K562 (cell line): Measurements from ENCODE around the gene PRR14. TPM values are rescaled to one million over a fixed set of nuclear protein-coding genes. Genes with fewer than 3 reads are reported as not detected.

Experiments used
- HCFC1 ChIP-seq: IDR thresholded peaks from 2 replicates; pipeline ENCODE4 v1.6.1; 2012; ENCODE audit warnings: low read depth, low read length, improper control_type of control experiment
- KDM1A ChIP-seq, 2 experiments: fragments of 450-650 bp; IDR thresholded peaks; 2 replicates each; pipeline ENCODE4 v1.6.1; 2016; ENCODE audit warnings: mild to moderate bottlenecking in 2 of 2
- L3MBTL2 ChIP-seq: fragments of 450-650 bp; IDR thresholded peaks from 2 replicates; pipeline ENCODE4 v1.6.1; 2016; ENCODE audit warnings: mild to moderate bottlenecking, moderate library complexity
- LCOR ChIP-seq: sonication (generic); formaldehyde crosslinking; IDR thresholded peaks from 2 replicates; pipeline ENCODE4 v1.8.0; 2022; ENCODE audit warnings: mild to moderate bottlenecking, missing genetic modification reagents
- NR3C1 ChIP-seq: sonication (generic); formaldehyde crosslinking; IDR thresholded peaks from 2 replicates; pipeline ENCODE4 v1.8.1; 2022; ENCODE audit warnings: missing genetic modification reagents
- polyA plus RNA-seq, 8 experiments: library from polyadenylated mRNA; depleted of rRNA in 4 of 8; stranded (reverse) in 5 of 8; unstranded in 3 of 8; fragments of >200 nt; fragmentation: Nextera tagmentation in 2 of 8; fragmentation: Illumina TruSeq in 1 of 8; extraction: Ambion mirVana in 2 of 8; extraction: Trizol in 1 of 8; gene quantifications; 2 replicates each; pipeline versions ENCODE4 v1.2.1 to v1.2.3, GENCODE V29; 2011 to 2014; ENCODE audit warnings: inconsistent platforms in 1 of 8, missing spikeins in 1 of 8
- total RNA-seq, 7 experiments: library from RNA; depleted of rRNA in 6 of 7; stranded (reverse); fragments of >200 nt in 6 of 7; fragmentation: Illumina TruSeq in 2 of 7; extraction: Trizol in 2 of 7; gene quantifications; 2 replicates each; pipeline versions ENCODE4 v1.2.1 to v1.2.3, GENCODE V29; 2011 to 2021; ENCODE audit warnings: low replicate concordance in 1 of 7
- TF ChIP-seq, protein P1 (sequence below): fragments of 200-800 bp; sonication (Bioruptor generic); IDR thresholded peaks from 2 replicates; pipeline ENCODE4 v1.6.1; 2016; ENCODE audit warnings: missing genetic modification characterization, missing compliant biosample characterization
- TF ChIP-seq, protein P2 (sequence below): sonication (generic); formaldehyde crosslinking; IDR thresholded peaks from 2 replicates; pipeline ENCODE4 v1.8.1; 2023; ENCODE audit warnings: mild to moderate bottlenecking, missing genetic modification reagents
- TF ChIP-seq, protein P3 (sequence below): fragments of 250-450 bp; sonication (Bioruptor Pico); IDR thresholded peaks from 2 replicates; pipeline ENCODE4 v1.5.0; 2021
- TF ChIP-seq, protein P4 (sequence below): sonication (generic); formaldehyde crosslinking; IDR thresholded peaks from 2 replicates; pipeline ENCODE4 v1.9.0; 2022; ENCODE audit warnings: mild to moderate bottlenecking, missing genetic modification reagents
- TF ChIP-seq, protein P5 (sequence below), 2 experiments: IDR thresholded peaks; 2 replicates each; pipeline ENCODE4 v1.6.1; 2011; ENCODE audit warnings: borderline replicate concordance in 1 of 2, control low read depth in 1 of 2, low read depth in 1 of 2, low read length in 1 of 2, mild to moderate bottlenecking in 1 of 2, mixed read lengths in 1 of 2, moderate library complexity in 1 of 2; ENCODE audit not compliant: insufficient read depth in 1 of 2, insufficient read length in 1 of 2, poor library complexity in 1 of 2, severe bottlenecking in 1 of 2; ENCODE audit errors: extremely low read depth in 1 of 2
- TF ChIP-seq, protein P6 (sequence below): fragments of 450-650 bp; IDR thresholded peaks from 2 replicates; pipeline ENCODE4 v1.6.1; 2016; ENCODE audit warnings: borderline replicate concordance

PRR14 gene
- total and polyA plus RNA-seq, 9 of the 15 experiments (the other 6 are each of a cell fraction or from before 2014, with no cell fraction given), result 2.2 to 63.1 (median 11.5) TPM

DNA sequence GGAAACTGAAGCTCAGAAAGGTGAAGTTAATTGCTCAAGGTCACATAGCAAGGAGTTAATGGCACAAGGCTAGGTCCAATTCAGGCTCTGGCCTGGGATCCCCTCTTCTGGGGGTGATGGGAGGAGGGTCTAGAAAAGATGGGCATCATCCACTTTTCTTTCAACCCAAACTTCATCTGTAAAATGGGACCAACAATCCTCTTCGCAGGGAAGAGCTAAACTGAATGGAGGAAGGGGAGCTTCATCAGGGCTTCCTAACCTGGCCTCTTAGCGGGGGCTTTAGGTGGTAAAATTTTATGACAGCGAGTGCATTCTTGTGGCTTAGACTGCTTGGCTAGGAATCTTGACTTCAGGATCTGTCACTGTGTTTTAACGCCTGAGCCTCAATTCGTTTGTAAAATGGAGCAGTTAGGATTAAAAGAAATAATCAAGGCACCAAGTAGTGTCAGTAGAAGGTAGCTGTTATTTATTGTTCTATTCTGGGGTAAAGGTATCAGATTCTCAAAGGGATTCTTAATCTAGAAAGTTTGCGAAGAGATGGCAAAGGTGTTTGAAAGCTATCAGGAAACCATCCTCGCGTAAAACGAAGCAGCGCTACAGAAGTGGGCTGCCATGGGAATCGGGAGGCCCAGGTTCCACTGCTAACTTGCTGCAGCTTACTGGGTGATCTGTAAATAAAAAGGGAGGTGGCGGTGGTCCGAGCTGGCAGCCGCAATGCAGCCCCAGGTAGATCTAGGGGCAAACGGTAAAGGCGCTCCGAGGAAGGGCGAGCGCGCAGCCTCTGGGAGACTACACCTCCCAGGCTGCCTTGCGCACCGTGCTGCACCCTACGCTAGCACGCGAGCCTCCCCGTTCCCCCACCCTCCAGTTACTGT is 46.7 kb downstream of the PRR14 start (continued):
- TF ChIP-seq, protein P1, sequence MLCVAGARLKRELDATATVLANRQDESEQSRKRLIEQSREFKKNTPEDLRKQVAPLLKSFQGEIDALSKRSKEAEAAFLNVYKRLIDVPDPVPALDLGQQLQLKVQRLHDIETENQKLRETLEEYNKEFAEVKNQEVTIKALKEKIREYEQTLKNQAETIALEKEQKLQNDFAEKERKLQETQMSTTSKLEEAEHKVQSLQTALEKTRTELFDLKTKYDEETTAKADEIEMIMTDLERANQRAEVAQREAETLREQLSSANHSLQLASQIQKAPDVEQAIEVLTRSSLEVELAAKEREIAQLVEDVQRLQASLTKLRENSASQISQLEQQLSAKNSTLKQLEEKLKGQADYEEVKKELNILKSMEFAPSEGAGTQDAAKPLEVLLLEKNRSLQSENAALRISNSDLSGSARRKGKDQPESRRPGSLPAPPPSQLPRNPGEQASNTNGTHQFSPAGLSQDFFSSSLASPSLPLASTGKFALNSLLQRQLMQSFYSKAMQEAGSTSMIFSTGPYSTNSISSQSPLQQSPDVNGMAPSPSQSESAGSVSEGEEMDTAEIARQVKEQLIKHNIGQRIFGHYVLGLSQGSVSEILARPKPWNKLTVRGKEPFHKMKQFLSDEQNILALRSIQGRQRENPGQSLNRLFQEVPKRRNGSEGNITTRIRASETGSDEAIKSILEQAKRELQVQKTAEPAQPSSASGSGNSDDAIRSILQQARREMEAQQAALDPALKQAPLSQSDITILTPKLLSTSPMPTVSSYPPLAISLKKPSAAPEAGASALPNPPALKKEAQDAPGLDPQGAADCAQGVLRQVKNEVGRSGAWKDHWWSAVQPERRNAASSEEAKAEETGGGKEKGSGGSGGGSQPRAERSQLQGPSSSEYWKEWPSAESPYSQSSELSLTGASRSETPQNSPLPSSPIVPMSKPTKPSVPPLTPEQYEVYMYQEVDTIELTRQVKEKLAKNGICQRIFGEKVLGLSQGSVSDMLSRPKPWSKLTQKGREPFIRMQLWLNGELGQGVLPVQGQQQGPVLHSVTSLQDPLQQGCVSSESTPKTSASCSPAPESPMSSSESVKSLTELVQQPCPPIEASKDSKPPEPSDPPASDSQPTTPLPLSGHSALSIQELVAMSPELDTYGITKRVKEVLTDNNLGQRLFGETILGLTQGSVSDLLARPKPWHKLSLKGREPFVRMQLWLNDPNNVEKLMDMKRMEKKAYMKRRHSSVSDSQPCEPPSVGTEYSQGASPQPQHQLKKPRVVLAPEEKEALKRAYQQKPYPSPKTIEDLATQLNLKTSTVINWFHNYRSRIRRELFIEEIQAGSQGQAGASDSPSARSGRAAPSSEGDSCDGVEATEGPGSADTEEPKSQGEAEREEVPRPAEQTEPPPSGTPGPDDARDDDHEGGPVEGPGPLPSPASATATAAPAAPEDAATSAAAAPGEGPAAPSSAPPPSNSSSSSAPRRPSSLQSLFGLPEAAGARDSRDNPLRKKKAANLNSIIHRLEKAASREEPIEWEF (CRISPR knock-in tag), result no peak
- TF ChIP-seq, protein P2, sequence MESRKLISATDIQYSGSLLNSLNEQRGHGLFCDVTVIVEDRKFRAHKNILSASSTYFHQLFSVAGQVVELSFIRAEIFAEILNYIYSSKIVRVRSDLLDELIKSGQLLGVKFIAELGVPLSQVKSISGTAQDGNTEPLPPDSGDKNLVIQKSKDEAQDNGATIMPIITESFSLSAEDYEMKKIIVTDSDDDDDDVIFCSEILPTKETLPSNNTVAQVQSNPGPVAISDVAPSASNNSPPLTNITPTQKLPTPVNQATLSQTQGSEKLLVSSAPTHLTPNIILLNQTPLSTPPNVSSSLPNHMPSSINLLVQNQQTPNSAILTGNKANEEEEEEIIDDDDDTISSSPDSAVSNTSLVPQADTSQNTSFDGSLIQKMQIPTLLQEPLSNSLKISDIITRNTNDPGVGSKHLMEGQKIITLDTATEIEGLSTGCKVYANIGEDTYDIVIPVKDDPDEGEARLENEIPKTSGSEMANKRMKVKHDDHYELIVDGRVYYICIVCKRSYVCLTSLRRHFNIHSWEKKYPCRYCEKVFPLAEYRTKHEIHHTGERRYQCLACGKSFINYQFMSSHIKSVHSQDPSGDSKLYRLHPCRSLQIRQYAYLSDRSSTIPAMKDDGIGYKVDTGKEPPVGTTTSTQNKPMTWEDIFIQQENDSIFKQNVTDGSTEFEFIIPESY, result peak; percentile 67
- no peak for TF ChIP-seq NR3C1 (CRISPR knock-in tag)
- TF ChIP-seq, protein P3, sequence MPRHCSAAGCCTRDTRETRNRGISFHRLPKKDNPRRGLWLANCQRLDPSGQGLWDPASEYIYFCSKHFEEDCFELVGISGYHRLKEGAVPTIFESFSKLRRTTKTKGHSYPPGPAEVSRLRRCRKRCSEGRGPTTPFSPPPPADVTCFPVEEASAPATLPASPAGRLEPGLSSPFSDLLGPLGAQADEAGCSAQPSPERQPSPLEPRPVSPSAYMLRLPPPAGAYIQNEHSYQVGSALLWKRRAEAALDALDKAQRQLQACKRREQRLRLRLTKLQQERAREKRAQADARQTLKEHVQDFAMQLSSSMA (CRISPR knock-in tag), result no peak
- TF ChIP-seq, protein P4, sequence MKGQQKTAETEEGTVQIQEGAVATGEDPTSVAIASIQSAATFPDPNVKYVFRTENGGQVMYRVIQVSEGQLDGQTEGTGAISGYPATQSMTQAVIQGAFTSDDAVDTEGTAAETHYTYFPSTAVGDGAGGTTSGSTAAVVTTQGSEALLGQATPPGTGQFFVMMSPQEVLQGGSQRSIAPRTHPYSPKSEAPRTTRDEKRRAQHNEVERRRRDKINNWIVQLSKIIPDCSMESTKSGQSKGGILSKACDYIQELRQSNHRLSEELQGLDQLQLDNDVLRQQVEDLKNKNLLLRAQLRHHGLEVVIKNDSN (CRISPR knock-in tag), result peak; percentile 45
- TF ChIP-seq HCFC1, result peak; percentile 94
- TF ChIP-seq, protein P5, sequence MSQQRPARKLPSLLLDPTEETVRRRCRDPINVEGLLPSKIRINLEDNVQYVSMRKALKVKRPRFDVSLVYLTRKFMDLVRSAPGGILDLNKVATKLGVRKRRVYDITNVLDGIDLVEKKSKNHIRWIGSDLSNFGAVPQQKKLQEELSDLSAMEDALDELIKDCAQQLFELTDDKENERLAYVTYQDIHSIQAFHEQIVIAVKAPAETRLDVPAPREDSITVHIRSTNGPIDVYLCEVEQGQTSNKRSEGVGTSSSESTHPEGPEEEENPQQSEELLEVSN (IDR thresholded peaks at IDR 0.05; ENCODE audit: borderline replicate concordance in 1 of 2, extremely low read depth in 1 of 2, insufficient read depth in 1 of 2, insufficient read length in 1 of 2, low read depth in 1 of 2, low read length in 1 of 2, poor library complexity in 1 of 2, severe bottlenecking in 1 of 2), result peak; percentile 40 to 51
- TF ChIP-seq, protein P6, sequence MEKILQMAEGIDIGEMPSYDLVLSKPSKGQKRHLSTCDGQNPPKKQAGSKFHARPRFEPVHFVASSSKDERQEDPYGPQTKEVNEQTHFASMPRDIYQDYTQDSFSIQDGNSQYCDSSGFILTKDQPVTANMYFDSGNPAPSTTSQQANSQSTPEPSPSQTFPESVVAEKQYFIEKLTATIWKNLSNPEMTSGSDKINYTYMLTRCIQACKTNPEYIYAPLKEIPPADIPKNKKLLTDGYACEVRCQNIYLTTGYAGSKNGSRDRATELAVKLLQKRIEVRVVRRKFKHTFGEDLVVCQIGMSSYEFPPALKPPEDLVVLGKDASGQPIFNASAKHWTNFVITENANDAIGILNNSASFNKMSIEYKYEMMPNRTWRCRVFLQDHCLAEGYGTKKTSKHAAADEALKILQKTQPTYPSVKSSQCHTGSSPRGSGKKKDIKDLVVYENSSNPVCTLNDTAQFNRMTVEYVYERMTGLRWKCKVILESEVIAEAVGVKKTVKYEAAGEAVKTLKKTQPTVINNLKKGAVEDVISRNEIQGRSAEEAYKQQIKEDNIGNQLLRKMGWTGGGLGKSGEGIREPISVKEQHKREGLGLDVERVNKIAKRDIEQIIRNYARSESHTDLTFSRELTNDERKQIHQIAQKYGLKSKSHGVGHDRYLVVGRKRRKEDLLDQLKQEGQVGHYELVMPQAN, result no peak
- TF ChIP-seq L3MBTL2, result peak; percentile 61
- TF ChIP-seq LCOR, result 0 out of 2 replicates have a peak, but pooled peaks have one; percentile 68
- peak; percentile 36 to 55; a peak in 2 of 4 replicates for TF ChIP-seq KDM1A (IDR thresholded peaks at IDR 0.05)
